K562 (cell line): ENCODE results near the gene PRPSAP1. TPM values are rescaled to one million over a fixed set of nuclear protein-coding genes. Genes with fewer than 3 reads are reported as not detected.
A peak's percentile ranks its signal among the peaks of the same experiment; 100 is the strongest.

Experiments
- ARHGAP35 ChIP-seq: fragments of 450-650 bp; IDR thresholded peaks from 2 replicates; pipeline ENCODE4 v1.6.1; 2018; ENCODE audit not compliant: partially characterized antibody
- BRD9 ChIP-seq: fragments of 450-650 bp; IDR thresholded peaks from 2 replicates; pipeline ENCODE4 v1.6.1; 2018; ENCODE audit warnings: low read depth; ENCODE audit not compliant: partially characterized antibody
- CBX1 ChIP-seq: sonication (generic); IDR thresholded peaks from 2 replicates; pipeline ENCODE4 v1.6.1; 2016; ENCODE audit warnings: antibody characterized with exemption, low read depth, mild to moderate bottlenecking
- CCNT2 ChIP-seq: IDR thresholded peaks from 2 replicates; pipeline ENCODE4 v1.6.1; 2011; ENCODE audit warnings: borderline replicate concordance, low read depth, mild to moderate bottlenecking, moderate library complexity, mixed read lengths, low read length; ENCODE audit not compliant: insufficient read length; ENCODE audit errors: extremely low read depth
- ETV1 ChIP-seq: fragments of 450-650 bp; conservative IDR thresholded peaks from 2 replicates; pipeline ENCODE4 v1.6.1; 2016; ENCODE audit warnings: missing genetic modification characterization, control low read depth, low read depth, missing compliant biosample characterization
- JUNB ChIP-seq: fragments of 450-650 bp; formaldehyde crosslinking; conservative IDR thresholded peaks from 2 replicates; pipeline ENCODE4 v1.4.0; 2020; ENCODE audit warnings: mild to moderate bottlenecking
- MAFG ChIP-seq: fragments of 450-650 bp; conservative IDR thresholded peaks from 2 replicates; pipeline ENCODE4 v1.6.1; 2016; ENCODE audit warnings: missing genetic modification characterization, missing compliant biosample characterization
- PHF8 ChIP-seq: fragments of 200-600 bp; sonication (generic); IDR thresholded peaks from 2 replicates; pipeline ENCODE4 v1.6.1; 2012; ENCODE audit warnings: mixed run types, mild to moderate bottlenecking, inconsistent platforms, low read length, moderate library complexity, borderline replicate concordance
- PYGO2 ChIP-seq: fragments of 450-650 bp; IDR thresholded peaks from 2 replicates; pipeline ENCODE4 v1.6.1; 2016; ENCODE audit warnings: mild to moderate bottlenecking, missing genetic modification characterization, moderate library complexity, missing compliant biosample characterization
- RCOR1 ChIP-seq, 2 experiments: IDR thresholded peaks; 2 replicates each; pipeline ENCODE4 v1.6.1; 2012; ENCODE audit warnings: low read depth in 2 of 2, low read length in 2 of 2, borderline replicate concordance in 1 of 2, improper control_type of control experiment in 1 of 2
- SMARCE1 ChIP-seq: fragments of 450-650 bp; IDR thresholded peaks from 2 replicates; pipeline ENCODE4 v1.7.1; 2016; ENCODE audit warnings: mild to moderate bottlenecking
- SOX6 ChIP-seq: fragments of 450-650 bp; IDR thresholded peaks from 2 replicates; pipeline ENCODE4 v1.6.1; 2014; ENCODE audit warnings: mild to moderate bottlenecking
- ZC3H11A ChIP-seq: IDR thresholded peaks from 2 replicates; pipeline ENCODE4 v1.6.1; 2012; ENCODE audit warnings: low read depth, low read length, improper control_type of control experiment
- ZNF143 ChIP-seq: sonication (generic); formaldehyde crosslinking; IDR thresholded peaks from 2 replicates; pipeline ENCODE4 v1.9.0; 2022; ENCODE audit warnings: mild to moderate bottlenecking, missing genetic modification reagents
- ZNF184 ChIP-seq: sonication (generic); formaldehyde crosslinking; IDR thresholded peaks from 2 replicates; pipeline ENCODE4 v1.5.0; 2020; ENCODE audit warnings: missing genetic modification reagents
- ZNF197 ChIP-seq: fragments of 200-800 bp; sonication (Bioruptor generic); IDR thresholded peaks from 2 replicates; pipeline ENCODE4 v1.6.1; 2016; ENCODE audit warnings: low read depth, missing genetic modification characterization, missing compliant biosample characterization
- ZNF507 ChIP-seq: conservative IDR thresholded peaks from 2 replicates; pipeline ENCODE4 v1.6.1; 2017; ENCODE audit warnings: missing genetic modification characterization, missing compliant biosample characterization
- ZNF830 ChIP-seq: fragments of 250-450 bp; sonication (Bioruptor Pico); IDR thresholded peaks from 2 replicates; pipeline ENCODE4 v1.5.0; 2021; ENCODE audit warnings: mild to moderate bottlenecking
- ZSCAN29 ChIP-seq: fragments of 450-650 bp; IDR thresholded peaks from 2 replicates; pipeline ENCODE4 v1.6.1; 2017
- polyA plus RNA-seq, 8 experiments: library from polyadenylated mRNA; depleted of rRNA in 4 of 8; stranded (reverse) in 5 of 8; unstranded in 3 of 8; fragments of >200 nt; fragmentation: Nextera tagmentation in 2 of 8; fragmentation: Illumina TruSeq in 1 of 8; extraction: Ambion mirVana in 2 of 8; extraction: Trizol in 1 of 8; gene quantifications; 2 replicates each; pipeline versions ENCODE4 v1.2.1 to v1.2.3, GENCODE V29; 2011 to 2014; ENCODE audit warnings: inconsistent platforms in 1 of 8, missing spikeins in 1 of 8
- total RNA-seq, 7 experiments: library from RNA; depleted of rRNA in 6 of 7; stranded (reverse); fragments of >200 nt in 6 of 7; fragmentation: Illumina TruSeq in 2 of 7; extraction: Trizol in 2 of 7; gene quantifications; 2 replicates each; pipeline versions ENCODE4 v1.2.1 to v1.2.3, GENCODE V29; 2011 to 2021; ENCODE audit warnings: low replicate concordance in 1 of 7
- TF ChIP-seq, protein P1 (sequence below): fragments of 250-450 bp; sonication (Bioruptor Pico); IDR thresholded peaks from 2 replicates; pipeline ENCODE4 v1.5.0; 2021; ENCODE audit warnings: mild to moderate bottlenecking, borderline replicate concordance
- TF ChIP-seq, protein P2 (sequence below), 2 experiments: IDR thresholded peaks; 2 replicates each; pipeline ENCODE4 v1.6.1; 2012; ENCODE audit warnings: improper control_type of control experiment in 2 of 2, low read depth in 2 of 2, low read length in 2 of 2, borderline replicate concordance in 1 of 2

The PRPSAP1 gene
- total and polyA plus RNA-seq, 9 of the 15 experiments (the other 6 are each of a cell fraction or from before 2014, with no cell fraction given) = 21.9 to 77.1 (median 40.8) TPM

DNA sequence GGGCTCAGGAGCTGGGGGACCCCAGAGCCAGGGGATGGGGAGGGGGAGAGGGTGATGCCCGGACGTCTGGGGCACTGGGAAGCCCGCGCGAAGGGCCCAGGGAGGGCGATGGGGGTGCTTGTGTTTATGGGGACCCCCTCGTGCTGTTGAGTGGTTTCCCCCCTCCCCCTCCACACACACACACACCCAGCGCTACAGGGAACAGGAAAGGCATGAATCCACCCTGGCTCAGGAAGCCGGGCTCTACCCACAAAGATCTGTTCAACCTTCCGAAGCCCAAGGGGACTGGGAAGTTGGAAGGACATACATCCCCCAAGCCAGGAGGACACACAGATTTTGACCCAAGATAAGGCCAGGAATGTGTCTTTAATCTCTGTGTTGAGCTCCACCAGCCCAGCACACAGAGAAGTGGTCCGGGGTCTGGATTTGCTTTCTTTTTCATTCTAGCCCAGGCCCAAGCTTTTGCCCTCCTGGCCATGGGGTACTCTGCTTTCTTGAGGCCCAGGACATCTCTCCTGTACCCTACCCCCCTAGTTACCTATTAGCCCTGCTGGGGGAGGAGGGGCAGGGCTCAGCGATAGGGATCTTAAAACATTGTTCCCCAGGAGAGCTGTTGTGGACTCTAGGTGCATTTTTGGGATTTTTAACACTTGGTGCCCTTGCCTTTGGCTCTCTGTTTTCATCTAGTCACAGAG, 87.3 kb downstream of the PRPSAP1 start (continued):
- TF ChIP-seq ZNF830 (CRISPR knock-in tag) = no peak
- TF ChIP-seq RCOR1 (IDR thresholded peaks at IDR 0.05; ENCODE audit: borderline replicate concordance in 1 of 2, low read depth in 2 of 2, low read length in 2 of 2) = no peak
- TF ChIP-seq SMARCE1 = peak; percentile 50; the same call in 1 of the 2 replicates
- TF ChIP-seq ZSCAN29 = no peak
- no peak for TF ChIP-seq ARHGAP35
- TF ChIP-seq ZNF143 = peak; percentile 31; the same call in 1 of the 2 replicates
- no peak for TF ChIP-seq BRD9
- no peak for TF ChIP-seq ZC3H11A
- no peak for TF ChIP-seq CCNT2
- no peak for TF ChIP-seq PHF8
- no peak for TF ChIP-seq ETV1 (tag)
- TF ChIP-seq MAFG (tag) = no peak
- no peak for TF ChIP-seq ZNF184
- TF ChIP-seq PYGO2 (tag) = no peak
- TF ChIP-seq CBX1 = no peak
- TF ChIP-seq, protein P1, sequence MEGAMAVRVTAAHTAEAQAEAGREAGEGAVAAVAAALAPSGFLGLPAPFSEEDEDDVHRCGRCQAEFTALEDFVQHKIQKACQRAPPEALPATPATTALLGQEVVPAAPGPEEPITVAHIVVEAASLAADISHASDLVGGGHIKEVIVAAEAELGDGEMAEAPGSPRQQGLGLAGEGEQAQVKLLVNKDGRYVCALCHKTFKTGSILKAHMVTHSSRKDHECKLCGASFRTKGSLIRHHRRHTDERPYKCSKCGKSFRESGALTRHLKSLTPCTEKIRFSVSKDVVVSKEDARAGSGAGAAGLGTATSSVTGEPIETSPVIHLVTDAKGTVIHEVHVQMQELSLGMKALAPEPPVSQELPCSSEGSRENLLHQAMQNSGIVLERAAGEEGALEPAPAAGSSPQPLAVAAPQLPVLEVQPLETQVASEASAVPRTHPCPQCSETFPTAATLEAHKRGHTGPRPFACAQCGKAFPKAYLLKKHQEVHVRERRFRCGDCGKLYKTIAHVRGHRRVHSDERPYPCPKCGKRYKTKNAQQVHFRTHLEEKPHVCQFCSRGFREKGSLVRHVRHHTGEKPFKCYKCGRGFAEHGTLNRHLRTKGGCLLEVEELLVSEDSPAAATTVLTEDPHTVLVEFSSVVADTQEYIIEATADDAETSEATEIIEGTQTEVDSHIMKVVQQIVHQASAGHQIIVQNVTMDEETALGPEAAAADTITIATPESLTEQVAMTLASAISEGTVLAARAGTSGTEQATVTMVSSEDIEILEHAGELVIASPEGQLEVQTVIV (CRISPR knock-in tag) = no peak
- no peak for TF ChIP-seq ZNF197 (CRISPR knock-in tag)
- TF ChIP-seq ZNF507 = no peak
- TF ChIP-seq, protein P2, sequence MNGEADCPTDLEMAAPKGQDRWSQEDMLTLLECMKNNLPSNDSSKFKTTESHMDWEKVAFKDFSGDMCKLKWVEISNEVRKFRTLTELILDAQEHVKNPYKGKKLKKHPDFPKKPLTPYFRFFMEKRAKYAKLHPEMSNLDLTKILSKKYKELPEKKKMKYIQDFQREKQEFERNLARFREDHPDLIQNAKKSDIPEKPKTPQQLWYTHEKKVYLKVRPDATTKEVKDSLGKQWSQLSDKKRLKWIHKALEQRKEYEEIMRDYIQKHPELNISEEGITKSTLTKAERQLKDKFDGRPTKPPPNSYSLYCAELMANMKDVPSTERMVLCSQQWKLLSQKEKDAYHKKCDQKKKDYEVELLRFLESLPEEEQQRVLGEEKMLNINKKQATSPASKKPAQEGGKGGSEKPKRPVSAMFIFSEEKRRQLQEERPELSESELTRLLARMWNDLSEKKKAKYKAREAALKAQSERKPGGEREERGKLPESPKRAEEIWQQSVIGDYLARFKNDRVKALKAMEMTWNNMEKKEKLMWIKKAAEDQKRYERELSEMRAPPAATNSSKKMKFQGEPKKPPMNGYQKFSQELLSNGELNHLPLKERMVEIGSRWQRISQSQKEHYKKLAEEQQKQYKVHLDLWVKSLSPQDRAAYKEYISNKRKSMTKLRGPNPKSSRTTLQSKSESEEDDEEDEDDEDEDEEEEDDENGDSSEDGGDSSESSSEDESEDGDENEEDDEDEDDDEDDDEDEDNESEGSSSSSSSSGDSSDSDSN (IDR thresholded peaks at IDR 0.05; ENCODE audit: borderline replicate concordance in 1 of 2, low read depth in 2 of 2, low read length in 2 of 2) = no peak
- TF ChIP-seq JUNB (CRISPR knock-in tag) = no peak
- peak; percentile 23; the same call in 1 of the 2 replicates for TF ChIP-seq SOX6
